CD4-positive, alpha-beta T cell treated with Interleukin-15 for 4 hours (primary cell): ENCODE measurements around the gene TMED5.

Experiments
- DNase-seq: peaks from one replicate; pipeline ENCODE4 v3.0.0-alpha.2; 2020; ENCODE audit warnings: low spot score

Gene TMED5

DNA sequence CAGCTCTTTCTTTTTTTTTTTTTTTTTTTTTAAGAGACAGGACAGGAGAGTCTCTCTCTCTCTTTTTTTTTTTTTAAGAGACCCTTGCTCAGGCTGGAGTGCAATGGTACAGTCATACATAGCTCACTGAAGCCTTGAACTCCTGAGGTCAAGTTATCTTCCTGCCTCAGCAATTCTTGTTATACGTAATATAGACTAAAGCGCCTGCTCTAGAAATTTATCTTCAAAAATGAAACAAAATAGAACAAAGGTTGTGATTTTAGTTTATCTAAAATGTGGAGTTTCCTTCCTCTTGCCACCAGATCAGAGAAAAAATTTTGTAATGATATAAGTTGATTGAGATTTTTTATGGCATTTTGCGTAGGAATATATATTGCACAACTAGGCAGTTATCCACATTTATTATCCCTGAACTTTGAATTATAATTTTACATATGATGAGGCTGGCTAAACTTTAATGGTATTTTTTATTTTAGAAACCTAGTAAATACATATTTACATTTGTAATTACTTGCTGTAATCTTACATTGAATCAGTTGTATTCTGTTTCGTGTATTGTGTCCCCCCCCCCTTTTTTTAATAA, 56.9 kb downstream of the TMED5 start:
- DNase-seq = no peak

DNA sequence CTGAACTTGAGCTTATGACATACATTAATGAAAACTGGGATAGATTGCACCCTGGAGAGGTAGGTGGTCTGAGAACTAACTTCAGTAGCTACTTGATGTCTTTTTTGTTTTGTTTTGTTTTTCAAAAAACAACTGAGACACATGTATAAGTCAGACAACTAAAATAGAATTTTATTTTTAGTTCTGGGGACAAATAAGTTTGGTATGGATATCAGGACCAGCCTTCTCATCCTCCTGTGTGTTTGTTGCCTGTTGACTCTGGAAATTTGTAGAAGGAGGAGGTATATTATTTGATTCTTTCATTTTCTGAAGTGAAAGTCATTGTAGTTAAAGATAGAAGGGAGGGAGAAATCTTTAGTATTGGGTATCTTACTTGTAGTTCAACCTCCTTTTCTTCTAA, 59.6 kb downstream of the TMED5 start:
- no peak for DNase-seq

DNA sequence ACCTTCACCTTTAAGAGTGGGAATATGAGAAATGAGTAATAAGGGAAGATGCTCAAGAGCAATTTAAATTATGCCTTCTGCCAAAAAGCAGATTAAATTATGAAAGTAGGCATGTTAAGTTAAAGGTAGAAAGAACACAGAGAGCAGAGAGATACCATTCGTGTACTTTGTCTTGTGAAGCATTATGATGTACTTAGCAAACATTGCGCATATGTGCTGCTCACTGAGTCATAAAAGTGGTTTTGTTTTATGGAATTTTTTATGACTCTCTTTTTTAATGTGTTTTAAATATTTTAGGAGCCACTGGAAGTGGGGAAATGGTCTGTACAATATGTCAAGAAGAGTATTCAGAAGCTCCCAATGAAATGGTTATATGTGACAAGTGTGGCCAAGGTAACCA, 65.8 kb downstream of the TMED5 start:
- no peak for DNase-seq

DNA sequence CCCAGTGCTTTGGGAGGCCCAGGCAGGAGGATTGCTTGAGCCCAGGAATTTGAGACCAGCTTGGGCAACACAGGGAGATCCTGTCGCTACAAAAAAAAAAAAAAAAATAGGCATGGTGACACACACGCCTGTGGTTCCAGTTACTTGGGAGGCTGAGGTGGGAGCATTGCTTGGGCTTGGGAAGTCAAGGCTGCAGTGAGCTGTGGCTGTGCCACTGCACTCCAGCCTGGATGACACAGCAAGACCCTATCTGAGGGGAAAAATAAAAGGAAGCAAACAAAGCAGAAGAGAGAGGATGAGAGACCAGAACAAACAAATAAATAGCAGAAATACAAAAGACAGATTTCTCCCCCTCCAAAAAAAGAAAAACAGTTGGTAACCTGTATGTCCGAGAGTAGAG, 67.1 kb downstream of the TMED5 start:
- DNase-seq = no peak

DNA sequence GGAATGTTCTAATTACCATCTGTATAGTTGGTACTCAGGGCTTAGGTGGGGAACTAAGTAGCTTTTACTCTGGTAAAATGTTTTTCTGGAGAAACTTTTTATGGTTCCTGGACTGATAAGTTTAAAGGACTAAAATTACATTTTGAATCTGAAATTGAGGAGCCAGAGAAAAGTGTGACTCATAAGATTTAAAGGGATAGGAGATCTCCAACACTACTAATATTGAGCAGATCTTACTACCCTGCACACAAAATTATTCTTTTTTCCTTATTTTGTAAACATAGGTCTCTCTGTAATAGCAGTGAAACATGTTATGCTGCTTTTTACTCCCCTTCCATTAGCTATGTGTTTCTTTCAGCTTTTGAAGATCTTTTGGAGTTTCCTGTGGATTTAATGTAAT, 68.7 kb downstream of the TMED5 start:
- no peak for DNase-seq

DNA sequence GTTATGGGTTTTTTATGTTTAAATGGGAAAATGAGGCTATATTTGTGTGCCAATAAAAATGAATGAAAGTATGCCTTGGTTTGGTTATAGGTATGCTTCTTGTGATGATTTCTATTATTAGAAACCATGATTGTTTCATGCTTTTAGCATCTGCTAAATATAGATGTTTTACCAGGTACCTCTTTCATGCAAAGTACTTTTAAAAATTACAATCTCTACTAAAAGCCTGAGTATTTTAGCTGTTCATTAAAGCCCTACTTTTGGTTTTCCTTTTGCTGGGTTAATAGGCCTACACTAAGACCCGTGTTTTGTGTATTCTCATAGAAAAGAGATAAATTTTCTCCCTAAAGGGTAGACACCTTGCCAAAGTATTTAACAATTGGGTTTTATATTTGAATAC, 69.1 kb downstream of the TMED5 start:
- no peak for DNase-seq

DNA sequence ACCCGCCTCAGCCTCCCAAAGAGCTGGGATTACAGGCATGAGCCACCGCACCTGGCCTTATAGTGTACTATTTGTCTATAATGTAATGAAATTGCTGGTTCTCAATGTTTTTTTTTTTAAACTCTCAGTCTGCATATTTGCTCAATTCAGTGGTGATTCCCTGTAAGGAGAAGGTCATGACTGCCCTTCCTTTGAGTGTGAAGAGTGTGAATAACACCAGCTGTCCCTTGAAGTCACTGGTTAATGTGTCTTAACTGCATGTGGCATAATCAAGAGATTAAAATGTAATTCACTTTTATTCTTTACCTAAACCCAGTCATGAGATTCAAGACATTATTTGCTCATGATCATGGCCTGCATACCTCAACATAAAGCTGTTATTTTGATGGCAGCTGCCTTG, 70.6 kb downstream of the TMED5 start:
- no peak for DNase-seq

DNA sequence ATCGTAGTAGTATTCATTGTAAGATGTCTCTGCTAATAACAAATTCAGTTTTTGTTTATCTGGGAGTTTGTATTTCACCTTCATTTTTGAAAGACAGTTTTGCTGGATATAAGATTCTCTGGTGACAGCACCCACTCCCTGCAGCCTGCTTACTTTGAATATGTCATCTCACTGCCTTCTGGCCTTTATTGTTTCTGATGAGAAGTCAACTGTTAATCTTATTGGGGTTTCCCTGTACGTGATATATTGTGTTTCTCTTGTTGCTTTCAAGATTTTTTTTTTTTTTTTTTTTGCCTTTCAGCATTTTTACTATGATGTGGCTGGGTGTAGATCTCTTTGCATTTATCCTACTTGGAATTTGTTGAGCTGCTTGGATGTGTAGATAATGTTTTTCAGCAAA, 71.9 kb downstream of the TMED5 start:
- DNase-seq = no peak

DNA sequence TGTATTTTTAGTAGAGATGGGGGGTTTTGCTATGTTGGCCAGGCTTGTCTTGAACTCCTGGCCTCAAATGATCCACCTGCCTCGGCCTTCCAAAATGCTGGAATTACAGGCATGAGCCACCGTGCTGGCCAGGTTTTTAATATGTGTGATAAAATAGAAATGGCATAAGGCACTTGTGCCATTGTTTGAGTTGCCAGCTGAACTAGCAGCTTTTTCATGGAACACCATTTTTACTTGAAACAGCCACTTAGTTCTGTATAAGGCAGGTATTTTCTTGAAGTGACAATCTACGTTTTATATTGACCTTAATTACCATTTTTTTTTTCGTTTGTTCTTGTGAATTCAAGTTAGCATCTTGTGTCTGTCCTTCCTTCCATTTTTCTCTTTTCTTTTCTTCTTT, 72.8 kb downstream of the TMED5 start:
- DNase-seq = no peak

DNA sequence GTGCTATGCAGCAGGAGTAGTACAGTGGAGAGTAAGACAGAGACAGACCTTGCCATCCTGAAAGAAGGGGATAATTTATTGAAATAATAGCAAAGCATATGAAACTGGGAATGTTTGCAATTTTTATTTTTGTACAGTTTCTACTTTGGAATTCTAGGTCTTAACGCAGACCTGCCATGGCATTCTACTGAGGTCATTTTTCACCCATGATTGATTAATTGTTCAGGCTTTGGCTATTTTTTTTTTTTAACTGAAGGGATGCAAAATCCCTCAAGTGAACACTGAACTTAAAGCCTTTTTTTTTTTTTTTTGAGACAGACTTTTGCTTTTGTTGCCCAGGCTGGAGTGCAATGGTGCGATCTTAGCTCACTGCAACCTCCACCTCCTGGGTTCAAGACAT, 74.0 kb downstream of the TMED5 start:
- no peak for DNase-seq

DNA sequence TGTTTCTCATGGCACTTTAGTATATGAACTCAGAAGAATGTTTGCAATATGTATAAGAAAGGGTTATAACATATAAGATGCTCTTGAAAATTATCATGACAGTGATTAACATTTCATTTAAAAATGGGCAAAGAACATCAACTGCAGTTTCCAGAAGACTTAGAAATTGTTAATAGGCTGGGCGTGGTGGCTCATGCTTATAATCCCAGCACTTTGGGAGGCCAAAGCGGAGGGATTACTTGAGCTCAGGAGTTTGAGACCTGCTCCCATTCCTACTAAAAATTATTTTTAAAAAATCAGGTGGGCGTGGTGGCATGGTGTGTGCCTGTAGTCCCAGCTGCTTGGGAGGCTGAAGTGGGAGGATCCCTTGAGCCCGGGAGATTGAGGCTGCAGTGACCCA, 78.1 kb downstream of the TMED5 start:
- no peak for DNase-seq
